Hepatocyte (in vitro differentiated cells): Measurements from ENCODE around the gene RUBCN. TPM values are rescaled to one million over a fixed set of nuclear protein-coding genes. Genes with fewer than 3 reads are reported as not detected.

Source experiments
- DNase-seq: peaks from one replicate; pipeline ENCODE4 v3.0.0-alpha.2; 2016; ENCODE audit warnings: low spot score
- H2AFZ ChIP-seq: fragments of 200-600 bp; sonication (generic); 2 replicates; pipeline ENCODE4 v1.6.0; 2016; ENCODE audit warnings: antibody characterized with exemption, mild to moderate bottlenecking
- H3K27ac ChIP-seq: fragments of 200-600 bp; sonication (generic); 2 replicates; pipeline ENCODE4 v1.5.1; 2016; ENCODE audit warnings: mild to moderate bottlenecking
- H3K27me3 ChIP-seq: fragments of 200-600 bp; sonication (generic); 2 replicates; pipeline ENCODE4 v1.6.1; 2016
- H3K36me3 ChIP-seq: fragments of 200-600 bp; sonication (generic); replicated peaks from 2 replicates; pipeline ENCODE4 v1.5.1; 2016; ENCODE audit warnings: low read depth; ENCODE audit not compliant: insufficient read depth
- H3K4me1 ChIP-seq: fragments of 200-600 bp; sonication (generic); 2 replicates; pipeline ENCODE4 v1.5.1; 2016; ENCODE audit warnings: mild to moderate bottlenecking, moderate library complexity; ENCODE audit not compliant: insufficient read depth
- H3K4me2 ChIP-seq: fragments of 200-600 bp; sonication (generic); 2 replicates; pipeline ENCODE4 v1.6.0; 2016
- H3K4me3 ChIP-seq: fragments of 200-600 bp; sonication (generic); 2 replicates; pipeline ENCODE4 v1.5.1; 2016; ENCODE audit warnings: mild to moderate bottlenecking
- H3K79me2 ChIP-seq: fragments of 200-600 bp; sonication (generic); 2 replicates; pipeline ENCODE4 v1.6.0; 2017; ENCODE audit warnings: mild to moderate bottlenecking
- H3K9me2 ChIP-seq: fragments of 200-600 bp; sonication (generic); replicated peaks from 2 replicates; pipeline ENCODE4 v1.6.0; 2017; ENCODE audit warnings: mild to moderate bottlenecking; ENCODE audit not compliant: insufficient read depth
- H3K9me3 ChIP-seq: fragments of 200-600 bp; sonication (generic); 2 replicates; pipeline ENCODE4 v1.5.1; 2016; ENCODE audit warnings: low read depth, mild to moderate bottlenecking
- H4K20me1 ChIP-seq: fragments of 200-600 bp; sonication (generic); 2 replicates; pipeline ENCODE4 v1.6.0; 2016; ENCODE audit warnings: mild to moderate bottlenecking; ENCODE audit not compliant: insufficient read depth, poor library complexity, severe bottlenecking
- EZH2 ChIP-seq: fragments of 200-600 bp; sonication (generic); IDR thresholded peaks from 2 replicates; pipeline ENCODE4 v1.6.1; 2016; ENCODE audit warnings: antibody characterized with exemption, mild to moderate bottlenecking, borderline replicate concordance
- EZH2phosphoT487 ChIP-seq: fragments of 200-600 bp; sonication (generic); IDR thresholded peaks from one replicate; pipeline ENCODE4 v1.6.1; 2018; ENCODE audit warnings: antibody characterized with exemption, mild to moderate bottlenecking, low read depth, moderate library complexity; ENCODE audit not compliant: unreplicated experiment, severe bottlenecking
- WGBS: methylation state at CpG from one replicate; pipeline ENCODE4 v1.1.6; 2016; ENCODE audit warnings: low lambda C conversion rate; ENCODE audit errors: missing lambda C conversion rate; 5-methylcytosine and 5-hydroxymethylcytosine counted together
- polyA plus RNA-seq: library from polyadenylated mRNA; unstranded; fragments of >200 nt; fragmentation: Nextera tagmentation; extraction: Ambion mirVana; gene quantifications from 2 replicates; pipeline ENCODE4 v1.2.1, GENCODE V29; 2016
- total RNA-seq: library from RNA; depleted of rRNA; stranded (reverse); fragments of >200 nt; gene quantifications from 2 replicates; pipeline ENCODE4 v1.2.3, GENCODE V29; 2014
- TF ChIP-seq, protein P1 (sequence below): fragments of 200-600 bp; sonication (generic); IDR thresholded peaks from 2 replicates; pipeline ENCODE4 v1.5.1; 2016; ENCODE audit warnings: antibody characterized with exemption, mild to moderate bottlenecking; ENCODE audit not compliant: poor library complexity

Gene RUBCN
- total and polyA plus RNA-seq, 2 experiments from 2014 or later = 7.2 to 11.0 TPM

DNA sequence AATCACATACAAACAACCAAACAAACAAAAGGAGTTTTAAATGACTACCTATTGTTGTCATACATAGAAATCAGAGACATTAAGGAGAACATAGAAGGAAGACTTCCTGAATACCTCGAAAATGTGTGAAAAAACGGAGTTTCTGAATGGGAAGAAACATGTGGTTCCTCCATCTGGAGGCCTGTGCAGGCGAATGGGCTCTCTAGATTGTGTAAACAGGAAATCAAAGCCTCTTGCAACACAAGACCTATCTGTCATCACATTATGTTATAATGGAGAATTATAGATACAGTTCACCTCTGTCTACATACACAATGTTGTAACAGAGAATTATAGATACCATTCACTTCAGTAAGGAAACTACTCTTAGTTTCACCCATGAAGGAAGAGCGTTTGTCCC is 44.1 kb downstream of the RUBCN start:
- Histone ChIP-seq H2AFZ (no peak overlapping the region), H3K79me2 (no peaks in the 10 kb centered on the region)

GRCh38 chr3:197690754-197691153 is 46.0 kb downstream of the RUBCN start:
- Histone ChIP-seq H3K4me3 (no peak overlapping the region), H3K4me2 (no peak overlapping the region), H3K27me3 (no peaks in the 10 kb centered on the region), H3K9me3 (no peaks in the 10 kb centered on the region), H3K4me1 (no peaks in the 10 kb centered on the region), H3K27ac (no peak overlapping the region), H3K9me2 (no peaks in the 10 kb centered on the region), H3K36me3 (no peaks in the 10 kb centered on the region), H3K79me2 (no peaks in the 10 kb centered on the region), H2AFZ (no peak overlapping the region), H4K20me1 (no peaks in the 10 kb centered on the region)
- DNase-seq = no peak
- TF ChIP-seq EZH2phosphoT487 = no peak
- whole genome bisulfite sequencing = 97% methylated on average over 6 of the region's 6 CpGs

More for the DNA sequence above, 44.1 kb downstream of the RUBCN start:
- Histone ChIP-seq H3K27ac (no peak overlapping the region), H3K9me2 (no peaks in the 10 kb centered on the region), H3K4me3 (no peak overlapping the region), H3K36me3 (no peaks in the 10 kb centered on the region), H3K27me3 (no peaks in the 10 kb centered on the region), H4K20me1 (no peaks in the 10 kb centered on the region), H3K4me1 (no peaks in the 10 kb centered on the region), H3K9me3 (no peaks in the 10 kb centered on the region), H3K4me2 (no peak overlapping the region)
- TF ChIP-seq EZH2 (no peak), EZH2phosphoT487 (no peak)
- TF ChIP-seq, protein P1, sequence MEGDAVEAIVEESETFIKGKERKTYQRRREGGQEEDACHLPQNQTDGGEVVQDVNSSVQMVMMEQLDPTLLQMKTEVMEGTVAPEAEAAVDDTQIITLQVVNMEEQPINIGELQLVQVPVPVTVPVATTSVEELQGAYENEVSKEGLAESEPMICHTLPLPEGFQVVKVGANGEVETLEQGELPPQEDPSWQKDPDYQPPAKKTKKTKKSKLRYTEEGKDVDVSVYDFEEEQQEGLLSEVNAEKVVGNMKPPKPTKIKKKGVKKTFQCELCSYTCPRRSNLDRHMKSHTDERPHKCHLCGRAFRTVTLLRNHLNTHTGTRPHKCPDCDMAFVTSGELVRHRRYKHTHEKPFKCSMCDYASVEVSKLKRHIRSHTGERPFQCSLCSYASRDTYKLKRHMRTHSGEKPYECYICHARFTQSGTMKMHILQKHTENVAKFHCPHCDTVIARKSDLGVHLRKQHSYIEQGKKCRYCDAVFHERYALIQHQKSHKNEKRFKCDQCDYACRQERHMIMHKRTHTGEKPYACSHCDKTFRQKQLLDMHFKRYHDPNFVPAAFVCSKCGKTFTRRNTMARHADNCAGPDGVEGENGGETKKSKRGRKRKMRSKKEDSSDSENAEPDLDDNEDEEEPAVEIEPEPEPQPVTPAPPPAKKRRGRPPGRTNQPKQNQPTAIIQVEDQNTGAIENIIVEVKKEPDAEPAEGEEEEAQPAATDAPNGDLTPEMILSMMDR = no peak
- no peak for DNase-seq
- 71% methylated on average over 4 of the region's 4 CpGs for WGBS

DNA sequence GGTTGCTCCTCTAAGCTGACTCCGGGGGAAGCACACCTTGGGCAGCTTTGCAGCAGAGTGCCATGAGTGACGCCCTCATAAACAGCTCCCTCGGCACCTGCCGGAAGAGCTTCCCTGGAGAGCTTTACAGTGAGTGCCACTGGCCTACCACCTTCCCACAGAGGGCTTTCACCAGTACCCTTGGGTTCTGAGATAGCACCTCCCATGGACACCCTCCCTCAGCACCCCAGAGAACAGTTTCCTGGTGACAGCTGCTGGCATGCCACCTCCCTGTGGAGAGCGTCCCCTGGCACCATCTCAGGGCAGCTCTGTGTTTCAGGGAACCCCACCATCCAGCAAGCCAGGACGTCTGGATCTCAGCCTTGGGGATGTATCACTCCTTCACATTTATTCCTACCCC is 49.1 kb downstream of the RUBCN start:
- Histone ChIP-seq H3K9me2 (no peaks in the 10 kb centered on the region), H3K36me3 (no peaks in the 10 kb centered on the region), H3K27me3 (no peaks in the 10 kb centered on the region), H2AFZ (no peak overlapping the region), H3K79me2 (no peaks in the 10 kb centered on the region), H4K20me1 (no peaks in the 10 kb centered on the region), H3K9me3 (no peaks in the 10 kb centered on the region), H3K4me3 (no peak overlapping the region), H3K4me1 (no peaks in the 10 kb centered on the region), H3K27ac (no peak overlapping the region), H3K4me2 (no peak overlapping the region)
- TF ChIP-seq EZH2phosphoT487 = no peak
- no peak for DNase-seq
- 98% methylated on average over 6 of the region's 6 CpGs for WGBS

DNA sequence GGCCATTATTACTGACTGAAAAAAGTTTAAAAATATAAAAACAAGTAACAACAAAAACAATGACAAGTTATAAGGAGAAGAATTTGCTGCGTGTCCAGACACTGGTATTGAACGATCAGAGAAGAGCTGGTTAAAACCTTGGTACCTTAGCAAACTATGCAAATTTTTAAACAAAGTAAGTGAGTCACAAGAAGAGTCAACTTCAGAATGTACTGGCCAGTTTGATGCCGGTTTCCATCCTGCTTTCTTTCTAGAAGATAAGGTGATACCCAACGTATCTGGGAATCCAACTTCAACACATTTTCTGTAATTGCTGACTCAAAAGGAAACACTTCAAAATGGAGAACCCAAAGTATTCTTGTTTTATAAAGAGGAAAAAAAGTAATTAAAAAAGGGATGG is 49.8 kb downstream of the RUBCN start:
- H3K4me2 ChIP-seq = no peak overlapping the region
- no peaks in the 10 kb centered on the region for H3K4me1 ChIP-seq
- WGBS = 88% methylated on average over 4 of the region's 4 CpGs
- H3K79me2 ChIP-seq = no peaks in the 10 kb centered on the region
- no peaks in the 10 kb centered on the region for H3K9me3 ChIP-seq
- DNase-seq = no peak
- H3K27ac ChIP-seq = no peak overlapping the region
- TF ChIP-seq, protein P1 = no peak
- TF ChIP-seq EZH2 (no peak), EZH2phosphoT487 (no peak)
- no peak overlapping the region for H2AFZ ChIP-seq
- no peaks in the 10 kb centered on the region for H3K9me2 ChIP-seq
- H4K20me1 ChIP-seq = no peaks in the 10 kb centered on the region
- no peaks in the 10 kb centered on the region for H3K36me3 ChIP-seq
- H3K27me3 ChIP-seq = no peaks in the 10 kb centered on the region
- H3K4me3 ChIP-seq = no peak overlapping the region
